SU-DHL-6 (cell line): ENCODE results near the gene IRAK2.

ENCODE experiments used
- CTCF ChIP-seq: fragments of 200-600 bp; sonication (generic); IDR thresholded peaks from one replicate; pipeline ENCODE4 v1.5.1; 2017; ENCODE audit warnings: antibody characterized with exemption, mild to moderate bottlenecking, low read length, moderate library complexity; ENCODE audit not compliant: insufficient read depth, poor library complexity, severe bottlenecking
- EZH2phosphoT487 ChIP-seq: fragments of 200-600 bp; sonication (generic), shearing (Covaris generic); conservative IDR thresholded peaks from 2 replicates; pipeline ENCODE4 v1.6.1; 2018; ENCODE audit warnings: mild to moderate bottlenecking, antibody characterized with exemption, low read length, moderate library complexity, mixed read lengths

- no peak for TF ChIP-seq CTCF
- TF ChIP-seq EZH2phosphoT487, result no peak
Measured at GRCh38 chr3:10119376-10119775, 45.3 kb upstream of the IRAK2 start.
